Measurements from ENCODE around the gene MCM8. TPM values are rescaled to one million over a fixed set of nuclear protein-coding genes. Genes with fewer than 3 reads are reported as not detected.
A peak's percentile ranks its signal among the peaks of the same experiment; 100 is the strongest.

MCM8 gene
- total RNA-seq, 1 donor from 2014 or later = 7.1 TPM

- TF ChIP-seq CTCF (IDR thresholded peaks at IDR 0.05) = no peak
- peaks cover 5% of the 10 kb centered on the region for H3K36me3 Mint-ChIP-seq (ENCODE audit: unreplicated experiment)
- H3K27ac Mint-ChIP-seq (ENCODE audit: unreplicated experiment) = no peak overlapping the region
- peaks cover 7% of the 10 kb centered on the region for H3K4me1 Mint-ChIP-seq (ENCODE audit: unreplicated experiment)
- H3K4me3 Mint-ChIP-seq (ENCODE audit: unreplicated experiment) = no peak overlapping the region
- no peaks in the 10 kb centered on the region for H3K27me3 Mint-ChIP-seq (ENCODE audit: unreplicated experiment)
- DNase-seq (ENCODE audit: extremely low spot score, unreplicated experiment) = no peak
- H3K9me3 Mint-ChIP-seq (ENCODE audit: unreplicated experiment) = no peaks in the 10 kb centered on the region
Measured at GRCh38 chr20:5969940-5970339, 19.5 kb downstream of the MCM8 start.

- Mint-ChIP-seq H3K27me3 (ENCODE audit: unreplicated experiment) (no peaks in the 10 kb centered on the region), H3K9me3 (ENCODE audit: unreplicated experiment) (no peaks in the 10 kb centered on the region), H3K36me3 (ENCODE audit: unreplicated experiment) (peaks cover 5% of the 10 kb centered on the region), H3K4me1 (ENCODE audit: unreplicated experiment) (peaks cover 7% of the 10 kb centered on the region), H3K4me3 (ENCODE audit: unreplicated experiment) (no peak overlapping the region), H3K27ac (ENCODE audit: unreplicated experiment) (no peak overlapping the region)
- no peak for TF ChIP-seq CTCF (IDR thresholded peaks at IDR 0.05)
- no peak for DNase-seq (ENCODE audit: extremely low spot score, unreplicated experiment)
Measured at GRCh38 chr20:5970381-5970780, 19.9 kb downstream of the MCM8 start.

GRCh38 chr20:5971203-5971602, 20.8 kb downstream of the MCM8 start:
- H3K36me3 Mint-ChIP-seq (ENCODE audit: unreplicated experiment) = peaks cover 5% of the 10 kb centered on the region
- no peak overlapping the region for H3K27ac Mint-ChIP-seq (ENCODE audit: unreplicated experiment)
- DNase-seq (ENCODE audit: extremely low spot score, unreplicated experiment) = no peak
- H3K4me1 Mint-ChIP-seq (ENCODE audit: unreplicated experiment) = peaks cover 7% of the 10 kb centered on the region
- H3K27me3 Mint-ChIP-seq (ENCODE audit: unreplicated experiment) = no peaks in the 10 kb centered on the region
- H3K9me3 Mint-ChIP-seq (ENCODE audit: unreplicated experiment) = no peaks in the 10 kb centered on the region
- no peak for TF ChIP-seq CTCF (IDR thresholded peaks at IDR 0.05)
- no peak overlapping the region for H3K4me3 Mint-ChIP-seq (ENCODE audit: unreplicated experiment)

GRCh38 chr20:5973172-5973571, 22.7 kb downstream of the MCM8 start:
- DNase-seq (ENCODE audit: extremely low spot score, unreplicated experiment) = no peak

GRCh38 chr20:5973971-5974370, 23.5 kb downstream of the MCM8 start:
- TF ChIP-seq CTCF (IDR thresholded peaks at IDR 0.05) = no peak
- DNase-seq (ENCODE audit: extremely low spot score, unreplicated experiment) = no peak
- Mint-ChIP-seq H3K27ac (ENCODE audit: unreplicated experiment) (peak overlapping the region; percentile 41), H3K4me3 (ENCODE audit: unreplicated experiment) (no peak overlapping the region), H3K36me3 (ENCODE audit: unreplicated experiment) (peaks cover under 1% of the 10 kb centered on the region), H3K4me1 (ENCODE audit: unreplicated experiment) (peaks cover 4% of the 10 kb centered on the region), H3K9me3 (ENCODE audit: unreplicated experiment) (no peaks in the 10 kb centered on the region), H3K27me3 (ENCODE audit: unreplicated experiment) (no peaks in the 10 kb centered on the region)

More at GRCh38 chr20:5973172-5973571, 22.7 kb downstream of the MCM8 start:
- peaks cover 2% of the 10 kb centered on the region for H3K36me3 Mint-ChIP-seq (ENCODE audit: unreplicated experiment)
- TF ChIP-seq CTCF (IDR thresholded peaks at IDR 0.05) = no peak
- H3K27me3 Mint-ChIP-seq (ENCODE audit: unreplicated experiment) = no peaks in the 10 kb centered on the region
- H3K4me3 Mint-ChIP-seq (ENCODE audit: unreplicated experiment) = no peak overlapping the region
- peaks cover 4% of the 10 kb centered on the region for H3K4me1 Mint-ChIP-seq (ENCODE audit: unreplicated experiment)
- H3K27ac Mint-ChIP-seq (ENCODE audit: unreplicated experiment) = peak overlapping the region; percentile 31
- no peaks in the 10 kb centered on the region for H3K9me3 Mint-ChIP-seq (ENCODE audit: unreplicated experiment)
